ACC112 (cell line): ENCODE measurements around the gene MED22.
"Not testable (repeated sequence)": the region's sequence is repeated elsewhere in the genome, so short reads cannot be mapped to it uniquely, and the experiment has no call there.

Experiments
- H2AFZ ChIP-seq: fragments of 200-600 bp; sonication (generic); one replicate; pipeline ENCODE4 v1.6.0; 2017; ENCODE audit warnings: antibody characterized with exemption, low read length; ENCODE audit not compliant: unreplicated experiment
- H3K27ac ChIP-seq: fragments of 200-600 bp; sonication (generic); 2 replicates; pipeline ENCODE4 v1.5.1; 2014; ENCODE audit warnings: low read depth, mild to moderate bottlenecking, antibody characterized with exemption, low read length, moderate library complexity
- H3K27me3 ChIP-seq: fragments of 200-600 bp; sonication (generic); 2 replicates; pipeline ENCODE4 v1.6.1; 2014; ENCODE audit warnings: mild to moderate bottlenecking, antibody characterized with exemption, low read length, moderate library complexity, mixed read lengths; ENCODE audit not compliant: insufficient read depth
- H3K36me3 ChIP-seq: fragments of 200-600 bp; sonication (generic); 2 replicates; pipeline ENCODE4 v1.6.1; 2016; ENCODE audit warnings: mild to moderate bottlenecking, antibody characterized with exemption, low read length, moderate library complexity, mixed read lengths; ENCODE audit not compliant: insufficient read depth
- H3K4me1 ChIP-seq: fragments of 200-600 bp; sonication (generic); one replicate; pipeline ENCODE4 v1.6.1; 2016; ENCODE audit warnings: low read length, mixed read lengths; ENCODE audit not compliant: insufficient read depth, unreplicated experiment, control insufficient read depth
- H3K4me3 ChIP-seq: fragments of 200-600 bp; sonication (generic); 2 replicates; pipeline ENCODE4 v1.5.1; 2014; ENCODE audit warnings: mild to moderate bottlenecking, low read depth, low read length
- H3K79me2 ChIP-seq: fragments of 200-600 bp; sonication (generic); one replicate; pipeline ENCODE4 v1.6.0; 2016; ENCODE audit warnings: low read length; ENCODE audit not compliant: control insufficient read depth, unreplicated experiment, insufficient read depth

The MED22 gene

GRCh38 chr9:133334888-133335287 lies 13.0 kb downstream of the MED22 start:
- peak overlapping the region; percentile 91 for H3K4me3 ChIP-seq
- peaks cover 22% of the 10 kb centered on the region; the same call in 1 of the 2 replicates for H3K36me3 ChIP-seq
- H3K4me1 ChIP-seq, H2AFZ ChIP-seq, H3K27me3 ChIP-seq, H3K27ac ChIP-seq: not testable (repeated sequence)
- H3K79me2 ChIP-seq, result peaks cover 25% of the 10 kb centered on the region

DNA sequence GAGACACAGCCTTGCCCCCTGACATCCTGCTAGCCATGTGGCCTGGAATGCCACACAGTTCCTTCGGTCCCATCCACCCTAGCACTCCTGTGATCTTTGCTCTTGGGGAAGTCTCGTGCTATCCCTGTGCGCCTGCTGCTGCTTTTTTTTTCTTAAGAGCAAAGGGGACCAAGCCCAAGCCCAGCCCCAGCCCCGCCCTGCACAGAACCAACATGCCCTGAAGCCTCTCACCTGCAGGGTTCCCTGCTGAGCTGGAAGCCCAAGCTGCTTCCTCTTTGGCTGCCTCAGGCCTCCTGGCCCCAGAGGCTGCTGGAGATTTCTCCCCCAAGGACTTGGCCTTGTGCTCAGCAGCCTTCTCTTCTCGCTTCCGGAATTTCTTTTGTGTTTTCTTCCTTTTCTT lies 13.8 kb downstream of the MED22 start:
- Histone ChIP-seq H3K36me3 (peaks cover 22% of the 10 kb centered on the region; the same call in 1 of the 2 replicates), H3K27me3 (no peaks in the 10 kb centered on the region), H3K27ac (no peak overlapping the region), H3K79me2 (peaks cover 25% of the 10 kb centered on the region), H2AFZ (no peak overlapping the region), H3K4me3 (peak overlapping the region; percentile 91), H3K4me1 (peaks cover 8% of the 10 kb centered on the region)

GRCh38 chr9:133333566-133333965 lies 14.4 kb downstream of the MED22 start:
- no peak overlapping the region for H3K27ac ChIP-seq
- H3K36me3 ChIP-seq, result peaks cover 22% of the 10 kb centered on the region; the same call in 1 of the 2 replicates
- no peaks in the 10 kb centered on the region for H3K27me3 ChIP-seq
- H3K4me3 ChIP-seq, result no peak overlapping the region
- H3K4me1 ChIP-seq, result peaks cover 8% of the 10 kb centered on the region
- H3K79me2 ChIP-seq, result peaks cover 25% of the 10 kb centered on the region
- H2AFZ ChIP-seq, result no peak overlapping the region

DNA sequence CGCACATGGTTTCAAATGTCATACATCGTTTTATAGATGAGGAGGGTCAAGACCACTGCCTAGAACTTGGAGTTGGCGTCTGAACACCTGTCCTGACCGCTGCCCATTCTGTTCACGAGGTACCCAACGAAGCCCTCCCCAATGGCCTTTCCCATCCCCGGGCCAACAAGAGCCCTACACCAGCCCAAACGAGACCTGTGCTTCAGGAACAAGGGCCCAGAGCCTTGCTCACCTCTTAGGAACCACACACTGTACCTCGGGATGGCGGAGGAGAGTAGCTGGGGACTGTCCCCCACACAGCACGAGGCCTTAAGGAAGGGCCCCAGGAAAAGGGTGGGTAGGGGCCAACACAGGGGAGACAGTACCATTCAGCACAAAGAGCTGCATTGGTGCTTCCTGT lies 14.9 kb downstream of the MED22 start:
- Histone ChIP-seq H3K36me3 (peaks cover 22% of the 10 kb centered on the region; the same call in 1 of the 2 replicates), H3K4me1 (peaks cover 8% of the 10 kb centered on the region), H3K27me3 (no peaks in the 10 kb centered on the region), H2AFZ (no peak overlapping the region), H3K79me2 (peaks cover 25% of the 10 kb centered on the region), H3K27ac (no peak overlapping the region), H3K4me3 (no peak overlapping the region)

DNA sequence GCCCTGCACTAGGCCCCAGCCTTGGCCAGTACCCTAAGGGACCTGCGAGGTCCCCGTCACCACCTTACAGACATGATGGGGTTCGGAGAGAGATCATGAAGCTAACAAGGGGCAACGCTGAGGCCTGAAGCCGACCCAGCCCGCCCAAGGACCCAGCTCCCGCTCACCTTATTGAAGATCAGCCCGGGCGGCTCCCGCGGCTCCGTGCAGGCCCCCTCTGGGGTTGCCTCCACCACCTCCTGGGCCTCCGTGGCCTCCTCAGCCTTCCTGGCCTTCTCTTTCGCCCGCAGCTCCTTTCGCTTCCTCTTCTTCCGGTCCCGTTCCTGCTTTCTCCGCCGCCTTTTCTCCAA lies 15.6 kb downstream of the MED22 start:
- no peak overlapping the region for H3K4me3 ChIP-seq
- H3K79me2 ChIP-seq, result peaks cover 25% of the 10 kb centered on the region
- H3K27ac ChIP-seq, result no peak overlapping the region
- peaks cover 8% of the 10 kb centered on the region for H3K4me1 ChIP-seq
- H2AFZ ChIP-seq, result no peak overlapping the region
- H3K27me3 ChIP-seq, result no peaks in the 10 kb centered on the region
- peaks cover 22% of the 10 kb centered on the region; the same call in 1 of the 2 replicates for H3K36me3 ChIP-seq

DNA sequence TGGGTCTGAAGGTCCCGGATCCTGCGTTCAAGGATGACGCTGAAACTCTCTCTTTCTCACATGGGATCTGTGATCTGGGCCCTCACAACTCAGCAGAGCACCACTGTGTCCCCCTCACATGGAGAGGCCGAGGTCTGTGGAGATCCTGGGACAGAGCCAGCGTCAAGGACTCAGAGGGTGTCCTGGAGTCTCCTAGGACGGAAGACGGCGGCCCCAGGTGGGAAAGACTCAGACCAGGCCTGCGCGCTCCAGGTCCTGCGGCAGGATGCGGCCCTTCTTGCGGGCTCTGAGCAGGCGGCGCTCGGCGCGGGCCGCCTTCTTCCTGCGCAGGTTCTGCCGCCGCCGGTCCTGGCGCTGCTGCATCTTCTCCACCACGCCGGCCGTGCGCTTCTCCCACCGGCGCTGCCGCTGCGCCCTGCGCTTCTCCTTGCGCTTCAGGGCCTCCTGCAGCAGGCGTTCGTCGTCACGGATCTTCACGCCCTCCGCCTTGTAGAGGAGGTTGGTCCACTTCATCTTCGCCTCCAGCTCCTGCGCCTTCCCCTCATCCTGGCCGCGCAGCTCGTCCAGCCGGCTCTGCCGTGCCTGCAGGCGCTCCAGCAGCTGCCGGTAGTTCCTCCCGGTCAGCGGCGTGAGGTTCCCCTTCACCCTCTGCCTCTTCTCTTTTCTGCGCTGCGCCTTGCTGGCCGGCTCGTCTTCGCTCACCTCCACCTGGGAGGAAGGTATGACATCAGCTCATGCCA lies 16.1 kb downstream of the MED22 start:
- H3K27me3 ChIP-seq, result no peaks in the 10 kb centered on the region
- peaks cover 25% of the 10 kb centered on the region for H3K79me2 ChIP-seq
- no peak overlapping the region for H2AFZ ChIP-seq
- H3K27ac ChIP-seq, result no peak overlapping the region
- H3K4me3 ChIP-seq, result no peak overlapping the region
- H3K4me1 ChIP-seq, result peaks cover 8% of the 10 kb centered on the region
- H3K36me3 ChIP-seq, result peaks cover 22% of the 10 kb centered on the region; the same call in 1 of the 2 replicates

GRCh38 chr9:133331221-133331620 lies 16.7 kb downstream of the MED22 start:
- Histone ChIP-seq H3K27ac (no peak overlapping the region), H2AFZ (no peak overlapping the region), H3K4me3 (no peak overlapping the region), H3K27me3 (no peaks in the 10 kb centered on the region), H3K36me3 (peaks cover 22% of the 10 kb centered on the region; the same call in 1 of the 2 replicates), H3K4me1 (peaks cover 8% of the 10 kb centered on the region), H3K79me2 (peaks cover 25% of the 10 kb centered on the region)

DNA sequence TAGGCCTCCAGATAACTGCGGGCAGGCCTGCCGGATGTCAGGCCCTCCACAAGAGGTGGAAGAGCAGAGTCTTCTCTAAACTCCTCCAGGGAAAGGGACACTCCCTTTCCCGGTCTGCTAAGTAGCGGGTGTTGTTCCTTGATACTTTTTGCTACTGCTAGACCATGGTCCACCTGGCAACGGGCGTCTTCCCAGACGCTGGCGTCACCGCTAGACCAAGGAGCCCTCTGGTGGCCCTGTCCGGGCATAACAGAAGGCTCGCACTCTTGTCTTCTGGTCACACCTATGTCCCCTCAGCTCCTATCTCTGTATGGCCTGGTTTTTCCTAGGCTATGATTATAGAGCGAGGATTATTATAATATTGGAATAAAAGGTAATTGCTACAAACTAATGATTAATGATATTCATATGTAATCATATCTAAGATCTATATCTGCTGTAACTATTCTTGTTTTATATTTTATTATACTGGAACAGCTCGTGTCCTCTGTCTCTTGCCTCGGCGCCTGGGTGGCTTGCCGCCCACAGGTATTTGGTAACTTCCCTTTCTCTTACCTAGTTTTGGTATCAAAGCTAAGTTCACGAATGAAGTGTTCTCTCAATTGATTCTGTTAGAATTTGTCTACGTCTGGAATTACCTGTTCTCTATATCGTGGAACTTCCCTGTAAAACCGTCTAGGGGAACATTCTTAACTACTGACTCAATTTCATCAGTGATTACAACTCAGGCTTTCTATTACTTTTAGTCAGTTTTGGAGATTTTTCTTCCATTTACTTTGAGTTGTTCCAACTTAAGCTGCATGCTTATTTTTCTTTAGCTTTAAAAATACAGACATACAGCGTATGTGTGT lies 18.4 kb downstream of the MED22 start:
- H3K27me3 ChIP-seq, H2AFZ ChIP-seq, H3K27ac ChIP-seq, H3K4me1 ChIP-seq, H3K4me3 ChIP-seq: not testable (repeated sequence)
- Histone ChIP-seq H3K79me2 (peaks cover 11% of the 10 kb centered on the region), H3K36me3 (peaks cover 22% of the 10 kb centered on the region; the same call in 1 of the 2 replicates)

DNA sequence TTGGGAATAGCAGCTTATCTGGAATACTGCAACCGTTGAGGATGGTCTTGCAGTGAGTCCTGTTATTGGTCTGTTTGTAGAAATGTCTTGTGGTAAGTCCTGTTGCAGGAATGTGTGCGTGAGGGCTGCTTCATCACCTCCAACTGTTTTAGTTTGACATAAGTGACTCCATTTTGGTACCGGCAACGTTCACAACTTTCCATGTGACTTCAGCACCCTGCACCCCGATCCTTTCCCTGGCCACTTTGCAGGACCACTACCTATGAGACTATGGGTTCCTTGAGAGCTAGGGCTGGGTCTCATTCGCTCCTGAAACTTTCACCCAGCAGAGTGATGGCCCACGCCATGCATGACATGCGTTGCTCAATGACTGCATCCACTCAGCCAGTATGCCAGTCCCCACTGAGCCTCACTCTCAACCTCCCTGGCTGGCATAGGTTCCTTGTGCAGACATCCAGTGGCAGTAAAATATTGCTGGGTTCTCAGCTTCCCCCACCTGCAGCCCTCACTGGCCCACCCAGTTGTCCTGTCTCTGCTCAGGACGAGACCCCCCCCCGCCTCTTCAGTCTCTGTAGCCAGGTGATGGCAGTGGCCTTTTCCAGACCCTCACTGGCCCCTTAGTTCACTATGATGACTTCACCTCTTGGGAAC lies 20.0 kb downstream of the MED22 start:
- 0 out of 2 replicates have a peak, but pooled peaks cover 9% of the 10 kb centered on the region for H3K27me3 ChIP-seq
- no peak overlapping the region for H2AFZ ChIP-seq
- peaks cover 2% of the 10 kb centered on the region for H3K79me2 ChIP-seq
- H3K4me1 ChIP-seq, result no peaks in the 10 kb centered on the region
- H3K27ac ChIP-seq, result no peak overlapping the region
- no peak overlapping the region for H3K4me3 ChIP-seq
- H3K36me3 ChIP-seq, result peaks cover 12% of the 10 kb centered on the region; the same call in 1 of the 2 replicates

DNA sequence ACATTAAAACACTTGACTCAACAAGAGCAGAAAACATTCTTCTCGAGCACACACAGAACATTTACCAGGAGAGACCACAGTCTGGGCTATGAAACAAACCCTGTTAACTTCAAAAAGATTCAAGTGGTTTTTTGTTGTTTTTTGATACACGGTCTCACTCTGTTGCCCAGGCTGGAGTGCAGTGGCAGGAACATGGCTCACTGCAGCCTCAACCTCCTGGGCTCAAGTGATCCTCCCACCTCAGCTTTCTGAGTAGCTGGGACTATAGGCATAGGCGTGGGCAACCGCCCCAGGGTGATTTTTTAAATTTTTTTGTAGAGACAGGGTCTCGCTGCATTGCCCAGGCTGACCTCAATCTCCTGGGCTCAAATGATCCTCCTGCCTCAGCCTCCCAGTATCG lies 20.9 kb downstream of the MED22 start:
- H3K4me1 ChIP-seq, H3K27ac ChIP-seq, H2AFZ ChIP-seq, H3K4me3 ChIP-seq, H3K79me2 ChIP-seq, H3K27me3 ChIP-seq: not testable (repeated sequence)
- H3K36me3 ChIP-seq, result peaks cover 10% of the 10 kb centered on the region; the same call in 1 of the 2 replicates
